Measurements from ENCODE around the gene CDH13.
"Not testable (repeated sequence)": the region's sequence is repeated elsewhere in the genome, so short reads cannot be mapped to it uniquely, and the experiment has no call there.

CDH13 gene

DNA sequence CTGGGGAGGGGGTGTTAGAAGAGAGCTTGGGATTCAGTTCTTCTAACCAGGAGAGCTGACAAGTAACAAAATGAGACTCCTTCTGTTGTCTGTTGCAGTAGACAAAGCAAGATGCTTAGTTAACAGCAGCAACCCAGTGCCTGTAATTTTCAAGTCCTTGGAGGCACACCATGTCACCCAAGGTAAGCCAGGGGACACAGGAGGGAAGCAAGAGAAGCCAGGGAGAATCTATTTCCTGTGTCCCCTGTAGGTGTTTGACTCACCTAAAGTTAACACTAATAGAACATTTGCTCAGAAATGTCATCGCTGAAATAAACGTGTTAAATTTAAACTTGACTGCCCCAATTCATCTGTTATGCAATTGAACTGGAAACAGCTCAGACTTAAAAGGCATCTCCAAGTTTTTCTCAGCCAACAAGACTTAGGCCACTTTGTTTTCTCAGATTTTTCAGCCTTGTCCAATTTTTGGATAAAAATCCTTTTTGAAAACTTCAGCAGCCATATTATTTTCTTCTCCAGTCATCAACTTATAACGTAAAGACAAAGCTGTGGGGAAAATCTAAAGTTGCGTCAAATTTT is 257.6 kb downstream of the CDH13 start:
- DNase-seq (ENCODE audit: low read depth in 2 of 2): no peak

DNA sequence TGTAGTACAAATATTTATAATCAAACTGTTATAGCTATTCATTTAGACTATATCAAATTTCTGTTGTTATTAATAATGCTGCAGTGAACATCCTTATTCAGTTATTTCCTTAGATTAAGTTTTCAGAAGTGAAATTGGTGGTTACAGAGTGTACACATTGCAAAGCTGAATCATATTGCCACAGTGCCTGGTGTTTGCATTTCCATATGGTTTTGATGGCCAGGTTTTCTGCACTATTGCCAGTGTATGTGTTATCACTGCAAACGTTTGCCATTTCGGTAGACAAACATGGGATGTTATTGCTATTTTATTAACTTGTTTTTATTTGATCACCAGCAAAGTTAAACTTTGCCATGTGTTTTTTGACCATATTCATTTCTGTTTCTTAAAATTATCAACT is 259.4 kb downstream of the CDH13 start:
- DNase-seq (ENCODE audit: low read depth in 2 of 2): no peak

DNA sequence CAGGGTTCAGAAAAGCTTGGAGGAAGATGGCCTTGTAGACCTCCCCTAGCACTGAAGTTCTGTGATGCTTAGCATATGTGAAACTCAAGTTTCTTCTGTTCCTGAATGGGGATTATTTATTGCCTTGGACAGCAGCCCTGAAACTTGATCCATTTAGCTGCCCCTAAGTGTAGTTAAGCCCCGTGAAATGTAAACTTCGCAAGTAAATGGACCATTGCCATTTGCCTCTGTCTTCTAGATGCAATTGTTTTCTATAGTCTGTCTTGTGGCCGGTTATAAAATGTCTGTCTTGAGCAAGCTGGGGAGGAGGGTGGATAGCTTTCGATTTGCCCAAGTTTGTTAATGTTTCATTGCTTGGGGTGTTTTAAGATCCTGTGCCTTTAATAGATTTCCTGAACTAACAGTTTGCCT is 261.8 kb downstream of the CDH13 start:
- DNase-seq (ENCODE audit: low read depth in 2 of 2): no peak

DNA sequence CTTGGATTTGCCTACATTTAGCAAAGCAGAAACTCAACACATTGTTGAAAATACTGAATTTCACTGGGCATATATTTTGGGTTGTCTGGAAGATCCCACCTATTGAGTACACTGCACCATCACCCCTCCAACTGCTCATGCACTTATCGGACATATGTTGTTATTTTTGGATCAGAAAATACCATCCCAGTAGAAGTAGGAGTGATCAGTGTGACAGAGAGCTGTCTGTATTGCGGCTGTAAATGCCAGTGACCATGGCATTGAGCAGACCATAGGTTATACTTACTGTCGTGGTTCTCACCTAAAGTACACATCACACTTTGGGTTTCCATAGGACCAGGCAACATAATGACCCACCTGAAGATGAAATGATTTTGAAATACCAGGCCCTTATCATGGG is 264.7 kb downstream of the CDH13 start:
- no peak for DNase-seq (ENCODE audit: low read depth in 2 of 2)

DNA sequence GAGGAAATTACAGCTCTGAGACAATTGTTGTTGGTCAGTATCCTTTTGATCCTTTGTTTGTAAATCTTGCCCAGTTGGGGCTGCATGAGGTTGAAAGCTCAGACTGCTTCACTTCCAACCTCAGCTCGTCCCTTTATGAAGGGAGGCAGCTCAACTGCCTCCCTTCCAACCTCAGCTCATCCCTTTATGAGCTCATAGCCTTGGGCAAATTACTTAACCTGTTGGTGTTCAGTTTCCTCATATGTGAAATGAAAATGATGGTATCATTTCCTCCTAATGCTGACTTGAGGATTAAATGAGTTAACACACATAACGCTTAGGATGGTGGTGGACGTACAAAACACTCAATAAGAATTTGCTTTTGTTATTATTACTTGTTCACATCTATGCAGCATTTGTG is 265.1 kb downstream of the CDH13 start:
- DNase-seq (ENCODE audit: low read depth in 2 of 2): no peak

DNA sequence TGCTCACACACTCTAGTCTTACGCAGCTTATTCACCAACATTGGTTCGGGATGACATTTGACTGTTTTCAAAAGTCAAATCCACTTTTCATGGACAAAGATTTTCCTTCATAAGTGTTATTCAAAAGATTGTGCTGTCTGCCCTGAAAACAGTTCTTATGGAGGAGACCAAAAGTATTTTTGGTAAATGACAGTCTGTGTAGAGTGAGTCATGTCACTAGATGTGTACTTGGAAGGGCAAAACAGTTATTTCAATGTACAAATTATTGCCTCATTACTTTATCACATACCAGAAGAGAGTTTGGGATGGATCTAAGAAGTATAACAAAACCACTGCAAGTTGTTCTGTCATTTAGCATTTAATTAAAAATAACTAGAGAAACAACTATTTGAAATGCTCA is 265.6 kb downstream of the CDH13 start:
- DNase-seq (ENCODE audit: low read depth in 2 of 2): no peak

DNA sequence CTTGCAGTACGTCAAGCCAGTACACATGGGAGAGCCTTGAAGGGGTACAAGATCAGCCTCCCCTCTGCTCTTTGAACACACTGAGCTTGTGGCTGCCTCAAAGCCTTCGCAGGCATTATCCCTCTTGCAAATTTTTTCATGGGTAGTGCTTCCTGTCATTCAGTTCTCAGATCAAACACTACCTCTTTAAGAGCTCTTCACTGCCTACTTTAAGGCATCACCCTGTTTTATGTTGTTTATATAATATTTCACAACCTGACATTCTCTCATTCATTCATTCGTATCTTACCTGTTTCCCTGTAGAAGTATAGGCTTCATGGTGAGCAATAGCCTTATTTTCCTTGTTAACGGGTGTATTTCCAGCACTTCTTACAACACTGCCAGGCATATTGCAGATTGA is 269.1 kb downstream of the CDH13 start:
- DNase-seq (ENCODE audit: low read depth in 2 of 2): no peak

DNA sequence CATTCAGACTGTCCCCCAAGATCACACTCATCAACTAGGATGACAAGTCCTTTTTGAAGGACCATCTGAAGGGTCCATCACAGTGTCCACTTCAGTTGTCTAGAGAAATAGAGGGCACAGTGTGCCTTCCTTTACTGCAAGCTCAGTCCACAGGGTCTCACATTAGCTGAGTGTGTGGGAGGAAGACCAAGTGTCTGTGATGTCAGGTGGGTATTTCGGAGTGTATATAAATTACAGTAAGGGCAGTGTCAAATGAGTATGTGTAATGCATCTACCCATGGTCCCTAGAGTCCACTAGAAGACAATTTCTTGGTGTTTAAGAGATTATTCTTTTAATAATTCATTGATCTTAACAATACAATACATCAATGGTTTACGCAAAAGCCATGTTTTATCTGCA is 272.2 kb downstream of the CDH13 start:
- no peak for DNase-seq (ENCODE audit: low read depth in 2 of 2)

DNA sequence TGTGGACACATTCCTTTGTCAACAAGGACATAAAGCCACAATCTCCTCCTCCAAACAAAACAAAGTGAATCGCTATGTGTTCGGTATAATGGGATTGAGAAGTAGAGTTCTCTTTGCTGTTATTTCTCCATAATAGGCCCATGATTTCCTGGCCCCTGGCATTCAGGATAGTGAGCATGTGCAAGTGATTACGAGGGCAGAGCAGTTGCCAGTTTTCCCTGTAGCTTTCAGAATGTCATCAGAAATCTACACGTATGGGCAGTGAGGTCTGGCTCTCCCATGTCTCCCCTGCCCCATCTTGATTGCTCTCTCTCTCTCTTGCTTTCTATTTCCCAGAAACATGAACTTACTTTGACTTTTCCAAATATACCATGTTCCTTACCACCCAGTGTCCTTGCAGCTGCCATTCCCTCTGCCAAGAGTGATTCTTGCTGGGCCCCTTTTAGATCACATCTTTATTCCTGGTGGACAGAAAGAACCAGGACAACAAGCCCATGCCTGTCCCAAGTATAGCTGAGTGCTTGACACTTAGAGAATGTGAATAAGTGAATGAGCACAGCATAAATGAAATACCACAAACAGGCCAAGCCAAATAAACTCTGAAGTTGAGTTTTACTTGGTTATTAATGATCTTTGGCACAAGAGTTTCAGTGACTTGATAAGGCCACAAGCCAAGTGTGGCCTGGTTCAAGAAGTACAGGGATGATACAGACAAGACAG is 273.1 kb downstream of the CDH13 start:
- DNase-seq (ENCODE audit: low read depth in 2 of 2): no peak

DNA sequence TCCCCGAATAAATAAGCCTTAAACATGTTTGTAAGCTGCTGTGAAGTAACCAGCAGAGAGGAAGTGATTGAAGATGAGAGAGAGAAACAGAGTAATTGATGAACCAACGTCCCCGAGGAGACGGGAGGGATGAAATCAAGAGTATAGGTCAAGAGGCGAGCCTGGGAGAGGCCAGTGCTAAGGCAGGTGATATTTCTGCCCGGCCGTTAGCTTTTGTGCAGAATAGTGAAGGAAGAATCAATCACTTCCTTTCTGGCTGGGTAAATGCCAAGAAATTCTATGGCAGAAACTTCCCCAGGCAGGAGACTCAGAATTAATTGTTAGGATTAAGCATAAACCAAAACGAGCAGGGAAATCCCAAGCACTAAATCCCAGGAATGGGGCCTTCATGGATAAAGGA is 273.8 kb downstream of the CDH13 start:
- DNase-seq (ENCODE audit: low read depth in 2 of 2): no peak

DNA sequence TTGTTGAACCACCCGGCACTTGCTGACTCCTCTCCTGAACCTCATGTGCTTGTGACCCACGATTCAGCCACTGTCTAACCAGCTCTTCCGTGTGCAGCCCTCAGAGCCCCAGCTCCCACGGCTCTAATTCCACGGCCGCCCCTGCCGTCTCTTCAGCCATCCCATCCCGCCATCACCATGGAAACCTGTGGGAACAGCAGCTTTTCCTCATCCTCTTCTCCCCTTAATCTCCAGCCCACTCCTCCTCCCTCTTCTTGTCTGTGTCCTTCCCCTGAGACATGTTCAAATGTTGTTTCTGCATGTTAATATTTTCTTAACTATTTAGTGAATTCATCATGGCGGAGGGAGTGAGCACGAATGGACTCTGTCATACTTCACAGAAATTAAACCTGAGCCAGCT is 285.2 kb downstream of the CDH13 start:
- DNase-seq (ENCODE audit: low read depth in 2 of 2): no peak

DNA sequence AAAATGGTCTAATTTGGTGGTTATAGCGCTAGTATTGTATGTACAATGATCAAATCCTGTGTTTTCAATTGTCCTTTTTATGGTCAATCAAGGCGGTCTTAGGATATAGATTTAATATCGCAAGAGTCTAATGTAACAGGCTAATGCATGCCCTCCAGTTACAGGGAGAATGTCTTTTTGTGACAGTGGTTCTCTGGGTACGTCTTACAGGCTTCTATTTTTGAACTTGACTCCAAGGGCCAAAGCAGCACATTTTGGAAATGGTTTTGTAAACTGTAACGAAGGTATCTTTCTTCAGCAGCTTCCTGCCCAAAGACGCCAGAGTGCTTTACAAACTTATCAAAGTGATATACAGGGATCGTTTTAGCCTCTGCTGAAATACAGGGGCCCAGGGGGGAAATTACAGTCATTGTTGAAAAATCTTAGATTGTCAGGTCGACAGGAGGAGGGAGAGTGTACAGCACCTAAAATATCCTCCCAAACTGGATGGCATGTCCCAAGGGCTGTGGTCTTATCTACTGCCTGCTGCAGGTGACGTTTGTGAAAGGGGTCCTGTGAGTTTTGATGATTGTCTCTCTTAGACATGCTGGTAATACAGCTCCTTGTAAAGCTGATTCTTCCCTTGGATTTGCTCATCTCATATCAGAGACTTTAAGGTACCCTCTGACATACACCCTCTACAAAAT is 288.5 kb downstream of the CDH13 start:
- no peak for DNase-seq (ENCODE audit: low read depth in 2 of 2)

DNA sequence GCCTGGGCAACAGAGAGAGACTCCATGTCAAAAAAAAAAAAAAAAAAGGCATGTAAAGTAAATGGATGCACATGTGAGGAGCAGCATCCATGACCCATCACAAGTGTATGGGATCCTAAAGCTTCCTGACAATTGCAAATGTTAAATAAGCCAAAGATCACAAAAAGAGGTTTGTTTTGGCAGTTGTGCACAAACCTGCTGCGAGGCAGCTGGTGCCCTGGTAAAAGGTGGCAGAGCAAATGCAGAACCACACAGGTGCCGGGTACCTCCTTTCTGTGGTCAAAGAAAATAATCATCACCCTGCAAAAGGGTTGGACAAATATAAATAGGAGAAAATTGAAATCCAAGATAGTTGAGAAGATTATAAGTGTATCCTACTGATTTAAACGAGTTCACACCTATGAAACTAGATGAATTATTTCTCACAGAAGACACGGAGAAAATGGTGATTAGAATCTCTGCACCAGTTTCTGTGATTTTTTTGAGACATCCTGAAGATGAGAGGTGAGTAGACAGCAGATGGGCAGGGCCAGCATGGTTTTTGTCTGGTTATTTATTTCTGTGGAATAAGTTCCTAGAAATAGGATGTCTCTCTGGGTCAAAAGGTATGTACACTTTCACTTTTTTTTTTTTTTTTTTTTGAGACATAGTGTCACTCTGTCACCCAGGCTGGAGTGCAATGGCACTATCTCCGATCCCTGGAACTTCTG is 291.3 kb downstream of the CDH13 start:
- no peak for DNase-seq (ENCODE audit: low read depth in 2 of 2)

DNA sequence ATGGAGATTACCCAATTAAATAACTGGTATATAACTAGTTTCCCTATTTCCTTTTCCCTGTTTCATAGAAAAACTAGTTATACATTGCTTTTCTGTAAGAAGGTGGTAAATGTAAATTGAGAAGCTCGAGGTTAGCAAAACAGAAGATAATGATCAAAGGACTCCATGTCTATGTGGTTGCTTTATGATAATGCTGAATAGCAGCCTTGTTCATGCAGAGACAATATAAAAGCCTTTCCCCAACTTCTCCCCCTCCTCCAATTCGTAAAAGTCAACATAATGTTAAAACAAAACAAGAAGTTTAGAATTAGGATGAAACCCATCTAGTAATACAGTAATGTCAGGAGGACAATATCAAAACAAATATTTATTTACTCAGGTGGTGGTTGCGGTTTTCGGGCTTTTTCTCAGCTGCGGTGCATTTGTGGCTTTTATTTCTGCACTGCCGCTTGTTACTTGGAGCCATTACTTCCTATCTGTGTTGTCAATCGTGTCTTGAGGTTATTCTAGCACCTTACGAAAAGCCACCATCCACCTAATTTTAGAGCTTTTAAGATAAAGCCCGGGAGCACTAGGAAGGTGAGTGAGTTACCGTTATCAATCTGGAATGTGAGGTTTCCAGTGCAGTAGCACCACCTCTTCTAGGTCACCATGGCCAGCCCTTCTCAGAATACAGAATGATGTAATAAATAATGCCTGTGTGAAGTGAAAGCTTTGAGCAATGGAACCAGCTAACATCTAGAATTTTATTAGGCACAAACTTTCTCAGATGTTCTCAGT is 297.5 kb downstream of the CDH13 start:
- DNase-seq (ENCODE audit: low read depth in 2 of 2): no peak

DNA sequence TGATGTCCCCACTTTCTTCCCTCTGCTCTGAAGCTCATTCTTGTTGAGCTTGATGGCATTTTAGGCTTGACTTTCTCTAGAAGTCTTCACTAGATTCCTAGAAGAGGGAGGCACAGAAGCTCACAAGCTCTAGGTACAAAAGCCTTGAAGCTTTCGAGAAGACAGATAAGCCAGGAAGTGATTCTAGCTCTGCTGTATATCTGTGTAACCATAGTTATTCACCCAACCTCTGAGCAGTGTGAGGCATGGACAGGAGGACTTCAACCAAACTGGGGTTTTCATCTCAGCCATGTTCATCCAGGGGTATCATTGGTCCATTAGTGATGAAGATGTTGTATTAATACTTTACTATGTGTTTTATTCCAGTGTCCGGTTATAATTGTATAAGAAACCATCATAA is 299.7 kb downstream of the CDH13 start:
- DNase-seq (ENCODE audit: low read depth in 2 of 2): no peak

DNA sequence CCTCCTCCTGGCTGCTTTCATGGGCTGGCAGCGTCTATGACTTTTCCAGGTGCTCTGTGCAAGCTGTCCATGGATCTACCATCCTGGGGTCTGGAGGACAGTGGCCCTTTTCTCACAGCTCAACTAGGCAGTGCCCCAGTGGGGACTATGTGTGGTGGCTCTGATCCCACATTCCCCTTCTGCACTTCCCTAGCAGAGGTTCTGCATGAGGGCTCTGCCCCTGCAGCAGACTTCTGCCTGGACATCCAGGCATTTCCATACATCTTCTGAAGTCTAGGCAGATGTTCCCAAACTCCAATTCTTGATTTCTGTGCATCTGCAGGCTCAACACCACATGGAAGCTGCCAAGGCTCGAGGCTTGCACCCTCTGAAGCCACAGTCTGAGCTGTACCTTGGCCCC is 307.2 kb downstream of the CDH13 start:
- not testable (repeated sequence) for DNase-seq (ENCODE audit: low read depth in 2 of 2)

DNA sequence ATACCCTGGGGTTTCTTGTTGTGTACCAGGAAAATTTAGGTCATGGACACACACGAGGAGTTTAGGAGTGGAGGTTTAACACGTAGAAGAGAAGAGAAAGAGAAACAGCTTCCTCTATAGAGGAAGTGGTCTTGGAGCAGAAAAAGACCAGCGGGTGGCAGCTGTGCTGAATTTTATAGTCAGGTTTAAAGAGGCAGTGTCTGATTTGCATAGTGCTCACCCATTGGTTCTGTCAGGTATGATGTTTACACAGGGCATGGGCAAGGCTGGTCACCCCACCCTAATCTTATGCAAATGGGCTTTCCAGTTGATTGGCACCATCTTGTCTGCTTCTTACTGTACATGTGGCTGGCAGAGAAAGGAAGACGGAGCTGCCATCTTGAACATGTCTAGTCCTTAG is 309.0 kb downstream of the CDH13 start:
- no peak for DNase-seq (ENCODE audit: low read depth in 2 of 2)

DNA sequence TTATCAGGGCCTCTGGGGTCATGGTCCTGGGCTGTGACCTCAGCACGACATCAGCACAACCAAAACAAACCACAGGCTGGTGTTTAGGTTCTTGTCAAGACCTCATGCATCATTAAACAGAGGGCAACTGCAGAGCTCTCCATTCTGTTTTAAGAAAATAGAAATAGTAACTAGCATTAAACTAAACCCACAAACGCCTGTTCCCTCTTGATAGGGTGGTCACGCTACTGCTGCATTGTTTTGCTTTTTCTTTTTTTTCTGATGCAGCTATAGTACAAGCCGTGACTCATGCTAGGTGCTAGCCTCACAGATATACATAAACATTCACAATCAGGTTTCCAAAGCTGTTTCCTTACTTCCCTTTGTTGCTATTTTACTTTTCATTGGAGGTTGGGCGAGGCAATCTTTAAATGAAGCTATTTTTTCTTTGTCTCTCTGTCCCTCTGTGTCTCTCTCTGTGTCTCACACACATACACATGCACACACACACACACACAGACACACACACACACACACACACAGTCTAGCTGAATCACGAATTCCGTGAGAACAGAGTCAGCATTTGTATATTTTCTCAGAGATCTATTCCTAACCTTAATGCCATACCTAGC is 310.3 kb downstream of the CDH13 start:
- DNase-seq (ENCODE audit: low read depth in 2 of 2): no peak

DNA sequence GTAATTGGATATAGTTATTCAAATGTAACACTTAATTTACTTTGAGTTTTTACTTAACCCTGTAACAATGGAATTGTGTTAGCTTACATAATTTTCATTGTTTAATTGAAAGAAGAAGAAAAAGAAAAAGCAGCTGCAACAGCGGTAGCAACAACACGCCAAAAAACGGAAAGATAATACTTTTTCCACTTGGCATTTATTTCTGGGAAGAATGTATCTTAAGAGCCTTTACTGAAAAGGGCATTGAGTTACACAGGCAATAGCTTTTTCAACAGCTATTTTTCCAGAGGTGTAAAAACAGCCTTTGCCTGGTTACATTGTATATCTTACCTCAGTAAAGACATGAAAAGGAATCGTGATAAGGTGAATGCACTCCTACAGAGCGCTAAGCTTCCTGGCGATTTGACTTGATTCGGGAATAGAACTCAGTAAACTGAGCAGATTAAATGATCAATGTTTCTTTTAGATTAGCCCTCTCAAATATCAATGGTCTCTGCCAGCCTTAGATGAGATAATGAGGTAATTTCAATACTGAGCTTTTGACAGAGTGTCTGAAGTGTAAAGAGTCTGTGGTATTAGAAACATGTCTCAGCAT is 311.3 kb downstream of the CDH13 start:
- DNase-seq (ENCODE audit: low read depth in 2 of 2): no peak

DNA sequence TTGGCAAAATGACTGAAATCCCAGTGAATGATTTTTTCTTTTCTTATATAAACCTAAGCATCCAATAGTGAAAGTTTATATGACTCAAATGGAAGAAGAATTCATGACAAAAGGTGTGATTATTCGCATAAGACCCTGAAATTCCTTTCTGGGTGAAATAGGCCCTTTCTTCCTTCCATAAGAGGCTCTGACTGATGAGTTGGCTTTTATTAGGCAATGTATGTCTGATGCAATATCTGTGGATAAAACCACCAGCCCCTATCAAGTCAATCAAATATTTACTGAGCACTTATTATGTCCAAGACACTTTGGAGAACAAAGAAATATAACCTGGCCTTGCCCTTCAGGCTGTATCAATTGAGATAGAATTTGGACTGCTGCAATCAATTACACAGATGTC is 316.6 kb downstream of the CDH13 start:
- no peak for DNase-seq (ENCODE audit: low read depth in 2 of 2)
